ENCODE results near the gene EGFL6.

DNA sequence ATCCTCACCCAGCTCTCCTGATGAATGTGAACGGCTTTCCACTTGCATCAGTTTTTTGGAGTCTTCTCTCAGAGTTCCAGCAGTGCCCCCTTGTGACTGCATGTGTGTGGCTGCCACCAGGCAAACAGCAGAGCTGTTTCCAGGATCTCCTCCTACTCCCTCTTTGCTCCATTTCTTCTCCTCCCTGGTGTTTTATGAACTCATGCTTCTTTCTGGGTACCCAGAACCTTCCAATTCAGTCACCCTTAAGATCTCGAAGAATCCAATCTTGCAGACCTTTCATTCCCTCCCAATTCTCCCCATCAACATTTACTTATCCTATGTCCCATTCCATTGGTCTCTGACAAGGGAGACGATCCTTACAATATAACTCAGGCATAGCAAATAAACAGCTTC lies 76.8 kb downstream of the EGFL6 start:
- TF ChIP-seq, protein P1, sequence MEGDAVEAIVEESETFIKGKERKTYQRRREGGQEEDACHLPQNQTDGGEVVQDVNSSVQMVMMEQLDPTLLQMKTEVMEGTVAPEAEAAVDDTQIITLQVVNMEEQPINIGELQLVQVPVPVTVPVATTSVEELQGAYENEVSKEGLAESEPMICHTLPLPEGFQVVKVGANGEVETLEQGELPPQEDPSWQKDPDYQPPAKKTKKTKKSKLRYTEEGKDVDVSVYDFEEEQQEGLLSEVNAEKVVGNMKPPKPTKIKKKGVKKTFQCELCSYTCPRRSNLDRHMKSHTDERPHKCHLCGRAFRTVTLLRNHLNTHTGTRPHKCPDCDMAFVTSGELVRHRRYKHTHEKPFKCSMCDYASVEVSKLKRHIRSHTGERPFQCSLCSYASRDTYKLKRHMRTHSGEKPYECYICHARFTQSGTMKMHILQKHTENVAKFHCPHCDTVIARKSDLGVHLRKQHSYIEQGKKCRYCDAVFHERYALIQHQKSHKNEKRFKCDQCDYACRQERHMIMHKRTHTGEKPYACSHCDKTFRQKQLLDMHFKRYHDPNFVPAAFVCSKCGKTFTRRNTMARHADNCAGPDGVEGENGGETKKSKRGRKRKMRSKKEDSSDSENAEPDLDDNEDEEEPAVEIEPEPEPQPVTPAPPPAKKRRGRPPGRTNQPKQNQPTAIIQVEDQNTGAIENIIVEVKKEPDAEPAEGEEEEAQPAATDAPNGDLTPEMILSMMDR (IDR thresholded peaks at IDR 0.05), result no peak
- no peak for TF ChIP-seq EP300 (IDR thresholded peaks at IDR 0.05)
